GM12872 (cell line): Measurements from ENCODE around the gene GPD1L.

ENCODE experiments used
- TF ChIP-seq, protein P1 (sequence below): IDR thresholded peaks from 3 replicates; pipeline ENCODE4 v1.5.1; 2011; ENCODE audit warnings: low read depth, mild to moderate bottlenecking, low read length, moderate library complexity; ENCODE audit not compliant: insufficient read depth

Gene GPD1L

DNA sequence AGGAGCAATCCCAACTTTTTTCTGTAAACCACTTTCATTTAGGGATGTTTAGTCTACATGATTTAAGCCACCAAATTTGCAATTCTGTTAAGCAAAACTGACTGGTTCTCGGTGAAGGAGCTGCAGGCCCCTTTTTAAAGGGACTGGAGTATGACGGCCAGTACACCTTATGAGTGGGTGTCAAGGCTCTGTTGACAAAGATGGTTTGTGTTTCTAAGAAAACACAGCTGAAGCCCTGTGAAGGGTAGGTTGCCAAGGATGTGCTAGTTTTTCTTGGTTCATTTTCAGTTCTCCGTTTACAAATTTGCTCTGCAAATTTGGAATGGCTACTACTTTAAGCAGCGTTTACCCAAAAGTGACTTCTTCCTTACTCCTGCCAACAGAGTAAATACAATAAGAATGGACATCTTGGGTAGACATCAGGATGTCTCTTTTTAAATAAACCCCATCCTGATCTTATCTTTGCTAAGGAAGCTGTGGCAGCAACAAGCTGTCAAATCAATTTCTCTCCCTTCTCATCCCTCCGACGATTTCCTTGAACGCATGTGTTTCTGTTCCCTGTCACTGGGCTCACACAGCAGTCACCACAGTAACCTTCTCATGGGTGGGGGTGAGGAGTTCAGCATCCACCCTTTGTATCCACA lies 73.8 kb downstream of the GPD1L start:
- TF ChIP-seq, protein P1, sequence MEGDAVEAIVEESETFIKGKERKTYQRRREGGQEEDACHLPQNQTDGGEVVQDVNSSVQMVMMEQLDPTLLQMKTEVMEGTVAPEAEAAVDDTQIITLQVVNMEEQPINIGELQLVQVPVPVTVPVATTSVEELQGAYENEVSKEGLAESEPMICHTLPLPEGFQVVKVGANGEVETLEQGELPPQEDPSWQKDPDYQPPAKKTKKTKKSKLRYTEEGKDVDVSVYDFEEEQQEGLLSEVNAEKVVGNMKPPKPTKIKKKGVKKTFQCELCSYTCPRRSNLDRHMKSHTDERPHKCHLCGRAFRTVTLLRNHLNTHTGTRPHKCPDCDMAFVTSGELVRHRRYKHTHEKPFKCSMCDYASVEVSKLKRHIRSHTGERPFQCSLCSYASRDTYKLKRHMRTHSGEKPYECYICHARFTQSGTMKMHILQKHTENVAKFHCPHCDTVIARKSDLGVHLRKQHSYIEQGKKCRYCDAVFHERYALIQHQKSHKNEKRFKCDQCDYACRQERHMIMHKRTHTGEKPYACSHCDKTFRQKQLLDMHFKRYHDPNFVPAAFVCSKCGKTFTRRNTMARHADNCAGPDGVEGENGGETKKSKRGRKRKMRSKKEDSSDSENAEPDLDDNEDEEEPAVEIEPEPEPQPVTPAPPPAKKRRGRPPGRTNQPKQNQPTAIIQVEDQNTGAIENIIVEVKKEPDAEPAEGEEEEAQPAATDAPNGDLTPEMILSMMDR = no peak

DNA sequence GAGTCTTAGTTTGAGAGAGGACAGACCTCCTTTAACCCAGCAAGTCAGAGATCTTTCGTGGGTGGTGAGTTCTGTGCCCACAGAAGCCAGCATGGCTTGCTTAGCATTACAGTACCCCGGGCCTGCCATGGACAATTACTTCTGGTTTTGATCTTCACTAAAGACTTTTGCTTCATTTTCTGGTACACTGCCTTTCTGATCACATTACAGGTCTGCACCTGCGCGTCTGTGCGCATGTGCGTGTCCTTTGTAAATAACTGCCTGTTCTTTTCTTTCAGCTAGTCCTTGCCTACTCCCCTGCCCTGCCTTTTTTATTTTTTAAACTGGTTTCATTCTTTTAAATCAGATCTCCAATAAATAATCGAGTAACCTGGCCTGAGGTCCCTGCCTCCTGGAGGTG lies 74.9 kb downstream of the GPD1L start:
- TF ChIP-seq, protein P1 = no peak

DNA sequence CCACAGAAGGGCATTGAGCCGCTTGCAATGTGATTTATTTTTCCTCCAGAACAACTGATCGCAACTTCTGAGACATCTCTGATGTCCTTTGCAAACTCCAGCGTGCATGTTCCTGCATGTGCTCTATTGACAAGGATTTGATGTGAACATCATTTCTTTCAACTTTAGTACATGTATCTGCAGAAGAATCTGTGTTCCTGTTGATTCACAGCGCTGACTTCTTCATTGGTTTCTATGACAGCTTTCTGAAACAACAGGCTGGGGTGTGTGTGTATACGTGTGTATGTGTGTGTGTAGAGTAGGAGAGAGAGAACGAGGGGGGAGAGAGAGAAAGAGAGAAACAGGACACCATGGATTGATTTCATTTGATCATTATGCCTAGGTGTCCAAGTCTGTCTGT lies 75.4 kb downstream of the GPD1L start:
- TF ChIP-seq, protein P1 = no peak

DNA sequence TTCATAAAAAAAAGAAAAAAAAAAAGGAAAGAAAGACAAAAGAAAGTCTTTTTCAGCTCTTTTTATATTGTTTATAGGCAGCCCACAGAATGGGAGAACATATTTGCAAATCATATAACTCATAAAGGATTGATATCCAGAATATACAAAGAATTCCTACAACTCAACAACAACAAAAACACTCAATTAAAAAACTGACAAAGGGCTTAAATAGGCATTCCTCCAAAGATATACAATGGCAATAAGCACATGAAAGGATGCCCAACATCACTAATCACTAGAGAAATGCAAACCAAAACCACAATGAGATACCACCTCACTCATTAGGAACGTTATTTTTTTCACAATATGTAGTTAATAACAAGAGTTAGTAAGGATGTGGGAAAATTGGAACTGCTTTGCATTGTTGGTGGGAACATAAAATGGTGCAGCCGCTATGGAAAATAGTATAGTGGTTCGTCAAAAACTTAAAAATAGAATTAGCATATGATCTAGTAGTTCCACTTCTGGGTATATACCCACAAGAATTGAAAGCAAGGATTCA lies 77.8 kb downstream of the GPD1L start:
- TF ChIP-seq, protein P1 = no peak

DNA sequence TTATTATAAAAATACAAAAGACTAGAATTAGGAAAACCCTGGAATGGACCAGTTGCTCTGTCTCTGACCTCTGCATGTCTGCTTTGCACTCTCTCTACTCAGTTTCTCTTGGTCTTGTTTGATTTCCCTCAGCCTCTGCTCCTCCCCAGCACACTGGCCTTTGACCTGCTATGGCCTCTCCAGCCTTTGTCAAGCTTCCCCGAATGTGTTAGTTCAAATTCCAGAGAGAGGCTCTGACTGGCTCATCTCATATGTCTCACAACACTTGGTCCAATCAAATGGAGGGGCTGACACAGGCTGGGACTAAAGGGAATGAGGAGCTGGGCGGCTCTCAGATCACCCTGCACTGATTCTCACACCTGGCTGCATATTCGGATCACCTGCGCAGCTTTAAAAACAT lies 79.7 kb downstream of the GPD1L start:
- TF ChIP-seq, protein P1 = no peak

DNA sequence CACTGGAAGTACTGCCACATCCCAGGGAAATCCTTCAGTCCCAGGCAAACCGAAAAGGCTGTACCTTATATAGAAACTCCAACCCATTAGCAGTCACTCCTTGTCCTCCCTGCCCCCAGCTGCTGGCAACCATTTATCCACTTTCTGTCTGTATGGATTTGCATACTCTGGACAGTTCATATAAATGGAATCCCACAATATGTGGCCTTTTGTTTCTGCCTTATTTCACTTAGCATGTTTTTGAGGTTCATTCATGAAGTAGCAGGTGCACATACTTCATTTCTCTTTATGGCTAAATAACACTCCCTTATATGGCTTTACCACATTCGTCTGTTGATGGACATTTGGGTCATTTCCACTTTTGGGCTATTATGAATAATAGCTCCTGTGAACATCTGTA lies 80.5 kb downstream of the GPD1L start:
- TF ChIP-seq, protein P1 = no peak

DNA sequence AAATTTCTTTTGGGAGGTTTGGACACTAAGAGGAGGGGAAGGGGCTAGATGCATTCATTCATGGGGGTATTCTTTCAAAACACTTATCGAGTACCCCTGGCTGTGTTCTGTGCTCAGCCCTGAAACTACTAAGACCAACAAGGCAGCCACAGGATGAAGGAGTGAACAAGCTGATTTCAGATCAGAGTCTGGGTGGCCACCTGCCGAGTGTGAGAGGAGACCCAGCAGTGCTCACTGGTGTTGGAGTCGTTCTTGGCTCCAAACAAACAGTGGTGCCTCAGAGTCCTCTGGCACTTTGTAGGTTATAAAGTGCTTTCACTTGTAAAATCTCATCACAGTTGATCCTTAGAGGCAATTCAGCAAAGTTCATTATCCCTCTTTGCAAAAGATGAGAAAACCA lies 83.3 kb downstream of the GPD1L start:
- TF ChIP-seq, protein P1 = no peak
